ENCODE data around the gene MSI2.

Gene MSI2

DNA sequence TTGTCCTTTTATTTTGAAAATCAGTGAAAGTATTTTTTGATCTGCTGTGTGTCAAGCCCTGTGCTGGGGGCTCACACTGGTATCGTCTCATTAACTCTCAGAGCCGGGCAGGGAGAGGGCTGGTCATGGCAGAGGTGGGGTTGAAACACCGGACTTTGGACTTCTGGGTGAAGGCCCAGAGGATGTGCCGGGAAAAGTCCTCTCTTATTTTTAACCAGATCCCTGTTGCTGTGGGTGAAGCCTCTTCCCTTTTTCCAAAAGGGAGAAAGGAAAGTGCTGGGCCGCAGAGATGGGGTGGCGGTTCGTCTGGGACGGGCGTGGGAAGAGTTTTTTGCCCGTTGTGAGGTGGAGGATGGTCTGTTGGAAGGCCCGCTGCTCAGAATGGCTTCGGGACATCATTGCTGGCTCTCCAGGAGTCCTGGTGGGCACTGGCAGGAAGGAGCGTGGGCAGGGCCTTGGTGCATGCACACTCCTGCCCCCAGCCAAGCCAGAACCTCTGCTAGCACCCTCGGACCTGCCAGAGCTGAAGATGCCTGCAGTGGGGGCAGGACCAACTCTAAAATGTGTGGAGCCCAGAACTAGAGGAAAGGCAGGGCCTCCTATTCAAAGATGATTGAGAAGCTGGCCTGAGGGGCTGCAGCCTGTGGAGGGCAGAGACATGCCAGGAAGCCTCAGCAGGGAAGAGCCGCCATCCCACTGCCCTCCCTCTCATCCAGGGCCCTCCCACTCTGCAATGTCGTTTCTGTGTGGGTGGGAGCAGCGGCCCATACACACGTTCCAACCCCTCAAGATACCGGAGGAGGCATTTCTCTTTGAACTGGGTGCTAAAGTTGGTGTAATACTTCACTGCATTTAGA lies 275.6 kb downstream of the MSI2 start:
- in situ Hi-C loops (cut with MboI; ENCODE audit: low sequenced_read_pairs) = no loop called here

DNA sequence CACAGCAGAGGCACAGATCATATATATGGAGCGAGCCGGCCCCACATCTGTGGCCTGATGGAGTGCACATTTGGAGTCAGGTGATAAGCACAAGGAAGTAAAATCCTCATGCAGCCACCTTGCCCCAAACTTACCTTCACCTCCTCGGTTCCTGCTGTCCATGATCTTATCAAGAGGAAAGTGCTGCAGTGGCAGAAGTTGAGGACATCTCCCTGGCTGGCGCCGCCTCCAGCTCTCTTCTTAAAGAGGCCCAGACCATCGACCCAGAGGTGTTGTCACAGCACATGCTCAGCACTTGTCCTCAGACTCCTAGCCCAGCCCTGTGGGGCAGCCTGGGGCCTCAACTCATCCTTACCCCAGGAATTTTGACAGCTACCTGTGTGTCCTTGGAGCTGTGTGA lies 276.2 kb downstream of the MSI2 start:
- in situ Hi-C loops (cut with MboI; ENCODE audit: low sequenced_read_pairs) = no loop called here

GRCh38 chr17:57532966-57533365 lies 276.6 kb downstream of the MSI2 start:
- in situ Hi-C loops (cut with MboI; ENCODE audit: low sequenced_read_pairs) = no loop called here

DNA sequence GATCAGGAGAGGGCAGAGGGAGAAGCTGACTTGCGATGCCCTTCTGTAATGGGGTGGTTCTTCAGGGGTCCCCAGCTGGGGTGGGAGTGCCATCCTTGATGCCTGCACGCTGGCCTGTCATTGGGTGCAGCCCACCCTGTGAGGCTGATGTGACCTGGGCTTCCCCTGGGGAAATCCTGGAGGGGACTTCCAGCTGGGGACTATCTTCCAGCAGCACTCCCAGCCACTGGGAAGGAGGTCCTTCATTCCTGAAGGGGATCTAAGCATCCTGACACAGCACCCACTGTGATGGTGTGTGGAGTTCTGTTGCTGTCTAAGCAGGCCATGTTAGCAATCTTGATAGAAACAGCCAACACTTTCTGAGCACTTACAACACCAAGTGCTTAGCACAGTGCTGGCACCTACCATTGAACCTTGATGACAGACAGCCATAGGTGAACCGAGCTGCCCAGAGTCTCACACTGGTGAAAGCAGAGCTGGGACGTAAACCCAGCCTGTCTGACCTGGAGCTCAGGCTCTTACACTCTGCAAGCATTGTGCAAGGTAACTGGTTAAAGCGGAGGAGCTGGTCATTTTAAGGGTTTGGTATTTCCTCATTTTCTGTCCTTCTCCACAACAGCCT lies 277.5 kb downstream of the MSI2 start:
- in situ Hi-C loops (cut with MboI; ENCODE audit: low sequenced_read_pairs) = no loop called here

- in situ Hi-C loops (cut with MboI; ENCODE audit: low sequenced_read_pairs) = no loop called here
Observed at GRCh38 chr17:57534863-57535248, 278.5 kb downstream of the MSI2 start.

DNA sequence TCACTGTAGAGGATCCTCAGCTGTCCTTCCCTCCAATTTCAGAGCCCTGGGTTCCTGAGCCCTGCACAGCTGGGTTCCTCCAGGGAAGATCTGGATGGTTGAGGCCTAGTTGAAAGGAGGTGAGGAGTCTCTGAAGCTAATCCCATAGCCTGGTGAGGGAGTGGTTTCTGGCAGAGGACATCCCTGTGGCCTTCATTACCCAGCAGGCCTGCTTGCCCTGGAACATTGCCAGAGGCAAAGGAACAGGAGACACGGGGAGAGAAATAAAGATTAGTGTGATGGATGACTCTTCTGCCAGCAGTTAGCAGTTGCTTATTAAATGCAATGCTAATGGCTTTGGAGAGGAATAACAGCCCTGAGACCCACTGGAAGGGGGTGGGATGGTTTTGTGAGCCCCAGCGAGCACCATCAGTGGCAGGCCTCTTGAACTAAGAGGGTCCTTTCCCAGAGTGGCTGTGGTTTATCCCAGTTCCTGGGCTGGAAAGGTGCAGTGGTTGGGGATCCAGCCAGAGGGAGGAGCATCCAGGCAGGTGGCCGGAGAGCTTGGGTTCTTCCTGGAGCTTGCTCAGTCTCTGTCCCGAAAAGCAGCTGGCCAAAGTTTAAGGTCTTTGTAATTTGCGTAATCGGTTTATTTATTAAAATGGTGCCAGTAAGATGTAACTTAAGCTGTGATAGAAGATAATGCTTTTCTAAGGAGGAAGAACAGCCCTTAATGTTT lies 279.1 kb downstream of the MSI2 start:
- in situ Hi-C loops (cut with MboI; ENCODE audit: low sequenced_read_pairs) = no loop called here

DNA sequence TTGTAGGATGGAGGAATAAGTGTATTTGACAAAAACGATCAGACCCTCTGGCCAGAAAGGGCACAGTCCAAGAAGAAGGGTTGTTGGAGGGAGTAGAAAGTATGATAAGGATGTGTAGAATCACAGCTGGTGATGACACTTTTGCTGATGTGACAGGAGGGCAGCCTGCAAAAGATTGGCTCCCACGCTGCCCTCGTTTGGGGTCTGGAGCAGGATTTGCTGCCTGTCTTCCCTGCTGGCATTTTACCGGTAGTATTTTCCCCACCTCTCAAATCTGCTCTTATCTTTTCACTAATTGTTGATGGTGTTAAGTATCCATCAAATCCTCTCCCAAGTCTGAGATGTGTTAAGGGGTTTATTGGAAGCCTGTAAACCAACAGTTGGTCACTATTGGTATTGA lies 280.0 kb downstream of the MSI2 start:
- in situ Hi-C loops (cut with MboI; ENCODE audit: low sequenced_read_pairs) = no loop called here

- in situ Hi-C loops (cut with MboI; ENCODE audit: low sequenced_read_pairs) = no loop called here
Observed at GRCh38 chr17:57536789-57537523, 280.6 kb downstream of the MSI2 start.

GRCh38 chr17:57537524-57538410 lies 281.4 kb downstream of the MSI2 start:
- in situ Hi-C loops (cut with MboI; ENCODE audit: low sequenced_read_pairs) = no loop called here

- in situ Hi-C loops (cut with MboI; ENCODE audit: low sequenced_read_pairs) = no loop called here
Observed at GRCh38 chr17:57538736-57539456, 282.6 kb downstream of the MSI2 start.

- in situ Hi-C loops (cut with MboI; ENCODE audit: low sequenced_read_pairs) = no loop called here
Observed at GRCh38 chr17:57539529-57540301, 283.4 kb downstream of the MSI2 start.

GRCh38 chr17:57540596-57540995 lies 284.3 kb downstream of the MSI2 start:
- in situ Hi-C loops (cut with MboI; ENCODE audit: low sequenced_read_pairs) = no loop called here

GRCh38 chr17:57541049-57541448 lies 284.7 kb downstream of the MSI2 start:
- in situ Hi-C loops (cut with MboI; ENCODE audit: low sequenced_read_pairs) = no loop called here

GRCh38 chr17:57541472-57542394 lies 285.4 kb downstream of the MSI2 start:
- in situ Hi-C loops (cut with MboI; ENCODE audit: low sequenced_read_pairs) = no loop called here

DNA sequence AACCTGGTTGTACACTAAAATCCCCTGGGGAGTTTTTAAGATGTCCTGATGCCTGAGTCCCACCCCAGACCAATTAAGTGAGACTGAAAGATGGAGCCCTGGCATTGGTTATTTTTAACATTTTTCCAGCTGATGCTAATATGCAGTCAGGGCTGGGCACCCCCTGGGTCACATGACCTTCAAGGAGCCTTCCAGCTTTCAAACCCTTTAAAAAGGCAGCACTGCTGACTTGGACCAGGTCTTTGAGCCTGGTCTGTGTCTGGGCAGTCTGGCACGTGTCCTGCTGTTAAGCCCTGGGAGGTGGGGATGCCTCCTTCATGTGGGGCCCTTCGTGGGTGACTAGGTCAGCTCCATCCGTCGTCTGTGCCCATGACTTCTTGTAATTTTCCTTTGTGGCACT lies 286.2 kb downstream of the MSI2 start:
- in situ Hi-C loops (cut with MboI; ENCODE audit: low sequenced_read_pairs) = no loop called here

- in situ Hi-C loops (cut with MboI; ENCODE audit: low sequenced_read_pairs) = no loop called here
Observed at GRCh38 chr17:57543230-57543629, 286.9 kb downstream of the MSI2 start.

DNA sequence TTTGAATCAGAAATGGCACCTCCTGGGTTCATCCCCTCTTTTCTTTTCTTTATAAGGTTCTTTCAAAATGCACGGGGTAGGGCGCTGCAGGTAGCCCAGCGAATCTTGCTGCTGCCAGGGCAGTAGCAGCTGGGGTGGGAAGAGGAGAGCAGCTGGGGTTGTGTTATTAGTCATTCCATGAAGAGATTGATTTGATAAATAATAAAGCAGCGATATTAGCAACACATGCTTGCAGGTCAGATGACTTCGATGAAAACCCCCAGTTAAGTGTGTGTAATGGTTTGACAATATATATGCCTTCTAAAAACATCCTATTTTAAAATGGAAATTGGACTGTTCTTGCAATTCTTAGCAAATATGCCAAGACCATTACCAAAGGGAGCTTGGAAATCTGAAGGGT lies 288.1 kb downstream of the MSI2 start:
- in situ Hi-C loops (cut with MboI; ENCODE audit: low sequenced_read_pairs) = no loop called here

Measured in HL-60/S4 treated with retinoic acid at 250 ng/mL for 4 days and 3 days (cell line).